Endothelial cell of umbilical vein (primary cell): Measurements from ENCODE around the gene CD99L2. TPM values are rescaled to one million over a fixed set of nuclear protein-coding genes. Genes with fewer than 3 reads are reported as not detected.

Source experiments
- BruUV-seq: library from RNA; stranded (reverse); fragments of 400-500 nt; replicated peaks from 2 replicates; lab custom pipeline; 2021; lab: Mats Ljungman, UMichigan
- CTCF ChIA-PET: fragments of 300-600, 350-600 bp; sonication (Branson Sonifier 250); formaldehyde crosslinking; loops from one replicate; lab custom pipeline; 2021; ENCODE audit warnings: antibody characterized with exemption, inconsistent platforms; lab: Charles Lee
- POLR2A ChIA-PET: fragments of 300-600, 350-600 bp; sonication (Branson Sonifier 250); formaldehyde crosslinking; loops from one replicate; lab custom pipeline; 2021; ENCODE audit warnings: antibody characterized with exemption, inconsistent platforms; lab: Charles Lee
- DNase-seq: peaks from one replicate; pipeline ENCODE4 v3.0.0-alpha.2; 2011; ENCODE audit warnings: low read depth, low spot score
- FAIRE-seq: peaks from 2 replicates; lab custom pipeline; 2011; peaks lifted over from hg19 to GRCh38; lab: Jason Lieb, UNC
- H2AFZ ChIP-seq: 2 replicates; pipeline ENCODE4 v1.6.0; 2012; ENCODE audit warnings: low read depth, low read length, control low read depth, inconsistent platforms
- H3K27ac ChIP-seq: 2 replicates; pipeline ENCODE4 v1.5.1; 2011; ENCODE audit warnings: low read depth, mild to moderate bottlenecking, control low read depth, low read length, moderate library complexity; ENCODE audit not compliant: insufficient read depth
- H3K27me3 ChIP-seq, 2 experiments: 2 replicates each; pipeline versions ENCODE4 v1.6.0 to v1.6.1; 2011; ENCODE audit warnings: low read length in 2 of 2, mixed read lengths in 1 of 2; ENCODE audit not compliant: control insufficient read depth in 2 of 2, insufficient read depth in 2 of 2
- H3K36me3 ChIP-seq, 2 experiments: 2 replicates in 1 of 2; 3 replicates in 1 of 2; pipeline ENCODE4 v1.5.1; 2011; ENCODE audit warnings: low read length in 2 of 2, mild to moderate bottlenecking in 1 of 2, moderate library complexity in 1 of 2; ENCODE audit not compliant: control insufficient read depth in 2 of 2, insufficient read depth in 2 of 2; ENCODE audit errors: extremely low read depth in 1 of 2
- H3K4me1 ChIP-seq: 3 replicates; pipeline ENCODE4 v1.5.1; 2011; ENCODE audit warnings: mild to moderate bottlenecking, low read length; ENCODE audit not compliant: control insufficient read depth, insufficient read depth; ENCODE audit errors: extremely low read depth
- H3K4me2 ChIP-seq: 2 replicates; pipeline ENCODE4 v1.6.1; 2011; ENCODE audit warnings: low read length, control low read depth, mixed read lengths; ENCODE audit not compliant: insufficient read depth
- H3K4me3 ChIP-seq, 3 experiments: fragments of 200-600 bp in 1 of 3; sonication (generic), shearing (Covaris generic) in 1 of 3; replicated peaks in 1 of 3; 2 replicates each; pipeline ENCODE4 v1.5.1; 2011 to 2016; ENCODE audit warnings: control low read depth in 3 of 3, low read length in 3 of 3, mild to moderate bottlenecking in 2 of 3, inconsistent platforms in 1 of 3, low read depth in 1 of 3, moderate library complexity in 1 of 3; ENCODE audit not compliant: insufficient read depth in 1 of 3
- H3K79me2 ChIP-seq: 2 replicates; pipeline ENCODE4 v1.6.0; 2012; ENCODE audit warnings: low read length, inconsistent platforms; ENCODE audit not compliant: control insufficient read depth, insufficient read depth
- H3K9ac ChIP-seq: replicated peaks from 2 replicates; pipeline ENCODE3; 2011; ENCODE audit warnings: low read length, control low read depth; ENCODE audit not compliant: insufficient read depth; ENCODE audit errors: extremely low read depth
- H3K9me1 ChIP-seq: replicated peaks from 3 replicates; pipeline ENCODE4 v1.6.0; 2011; ENCODE audit warnings: mild to moderate bottlenecking, low read length; ENCODE audit not compliant: control insufficient read depth, insufficient read depth; ENCODE audit errors: extremely low read depth
- H3K9me3 ChIP-seq: replicated peaks from 2 replicates; pipeline ENCODE4 v1.5.1; 2012; ENCODE audit warnings: low read length, inconsistent platforms; ENCODE audit not compliant: control insufficient read depth, insufficient read depth
- H4K20me1 ChIP-seq: replicated peaks from 2 replicates; pipeline ENCODE3; 2011; ENCODE audit warnings: mild to moderate bottlenecking, low read length; ENCODE audit not compliant: control insufficient read depth, insufficient read depth; ENCODE audit errors: extremely low read depth
- CTCF ChIP-seq, 2 donors: IDR thresholded peaks; 1 replicate in 1 of 2; 2 replicates in 1 of 2; pipeline ENCODE4 v1.5.1; 2011; ENCODE audit warnings: low read length in 2 of 2, mild to moderate bottlenecking in 2 of 2, moderate library complexity in 2 of 2, control low read depth in 1 of 2, inconsistent platforms in 1 of 2, low read depth in 1 of 2; ENCODE audit not compliant: insufficient read depth in 1 of 2; ENCODE audit errors: extremely low read depth in 1 of 2
- EZH2 ChIP-seq: IDR thresholded peaks from 2 replicates; pipeline ENCODE4 v1.6.1; 2012; ENCODE audit warnings: borderline replicate concordance, low read depth, mild to moderate bottlenecking, moderate library complexity, low read length, inconsistent platforms; ENCODE audit not compliant: severe bottlenecking
- FOS ChIP-seq: IDR thresholded peaks from 2 replicates; pipeline ENCODE4 v1.6.1; 2011; ENCODE audit warnings: mild to moderate bottlenecking, low read length, moderate library complexity, borderline replicate concordance; ENCODE audit not compliant: insufficient read depth
- GATA2 ChIP-seq: IDR thresholded peaks from 2 replicates; pipeline ENCODE4 v1.7.0; 2011; ENCODE audit warnings: low read depth, mild to moderate bottlenecking, moderate library complexity, mixed read lengths, low read length; ENCODE audit not compliant: insufficient read length, insufficient read depth
- JUN ChIP-seq: IDR thresholded peaks from 2 replicates; pipeline ENCODE4 v1.6.1; 2011; ENCODE audit warnings: borderline replicate concordance, low read depth; ENCODE audit not compliant: insufficient read length, insufficient read depth
- MYC ChIP-seq: IDR thresholded peaks from one replicate; pipeline ENCODE4 v1.6.1; 2011; ENCODE audit warnings: mild to moderate bottlenecking, low read depth, low read length
- POLR2A ChIP-seq: IDR thresholded peaks from 2 replicates; pipeline ENCODE4 v1.6.1; 2012; ENCODE audit warnings: low read depth, mild to moderate bottlenecking, control low read depth, low read length
- POLR2AphosphoS5 ChIP-seq: IDR thresholded peaks from 2 replicates; pipeline ENCODE4 v1.6.1; 2012; ENCODE audit warnings: low read depth, mild to moderate bottlenecking, control low read depth, low read length, moderate library complexity; ENCODE audit not compliant: insufficient read depth
- dilution Hi-C: fragments of 300-500 bp; cut with MboI; formaldehyde crosslinking; loops from one replicate; pipeline ENCODE4 v1.15.0; 2019; ENCODE audit warnings: low sequenced_read_pairs; ENCODE audit not compliant: extremely low pct_ligation_motif_present
- intact Hi-C: fragments of 100-400 bp; cut with micrococcal nuclease; formaldehyde crosslinking; loops from one replicate; pipeline ENCODE4 v1.10.0; 2022
- polyA plus RNA-seq, 4 experiments: library from polyadenylated mRNA; depleted of rRNA in 3 of 4; stranded (reverse) in 3 of 4; unstranded in 1 of 4; fragments of >200 nt; gene quantifications; 2 replicates each; pipeline versions ENCODE4 v1.2.1 to v1.2.3, GENCODE V29; 2011 to 2012; ENCODE audit warnings: missing spikeins in 1 of 4
- total RNA-seq: library from RNA; stranded (reverse); gene quantifications from 2 replicates; pipeline ENCODE4 v1.2.3, GENCODE V29; 2021
- TF ChIP-seq, protein P1 (sequence below): IDR thresholded peaks from 2 replicates; pipeline ENCODE4 v1.6.1; 2011; ENCODE audit not compliant: insufficient read depth, insufficient read length

Gene CD99L2
- total and polyA plus RNA-seq, 2 donors (not counting 3 experiments of a cell fraction or from before 2014, with no cell fraction given): 33.2 to 43.4 TPM

- dilution Hi-C loops (no loop called here), intact Hi-C loops (no loop called here)
- TF ChIP-seq EZH2 (no peak), CTCF (IDR thresholded peaks at IDR 0.05; ENCODE audit: extremely low read depth in 1 of 2, insufficient read depth in 1 of 2, low read depth in 1 of 2, low read length in 2 of 2) (no peak), POLR2A (no peak), GATA2 (no peak), MYC (no peak), POLR2AphosphoS5 (no peak), FOS (no peak), JUN (no peak)
- TF ChIP-seq, protein P1, sequence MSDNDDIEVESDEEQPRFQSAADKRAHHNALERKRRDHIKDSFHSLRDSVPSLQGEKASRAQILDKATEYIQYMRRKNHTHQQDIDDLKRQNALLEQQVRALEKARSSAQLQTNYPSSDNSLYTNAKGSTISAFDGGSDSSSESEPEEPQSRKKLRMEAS: no peak
- Histone ChIP-seq H3K9ac (no peak overlapping the region), H3K27me3 (no peaks in the 10 kb centered on the region), H2AFZ (no peak overlapping the region), H3K4me2 (no peak overlapping the region), H3K9me1 (no peaks in the 10 kb centered on the region), H3K4me3 (no peak overlapping the region), H3K27ac (no peak overlapping the region), H3K36me3 (no peaks in the 10 kb centered on the region), H3K79me2 (no peaks in the 10 kb centered on the region), H3K4me1 (no peaks in the 10 kb centered on the region), H3K9me3 (no peaks in the 10 kb centered on the region), H4K20me1 (no peaks in the 10 kb centered on the region)
- no peak for DNase-seq
- FAIRE-seq: no peak
- ChIA-PET POLR2A (no interaction called here), CTCF (interaction anchor here (1.6 kb wide), 1 partner anchor 23 kb away, joined by 3 read pairs; no protein-coding TSS in a partner anchor)
- no TSS peak for BruUV-seq
Measured at GRCh38 chrX:150913511-150913910, 15.0 kb upstream of the CD99L2 start.
